SIG-M5 treated with dmso at 0.1 percent for 504 hours (cell line): Measurements from ENCODE around the gene OBSCN.
"Not testable (repeated sequence)": the region's sequence is repeated elsewhere in the genome, so short reads cannot be mapped to it uniquely, and the experiment has no call there.

ENCODE experiments used
- DNase-seq: peaks from one replicate; lab custom pipeline; 2025; ENCODE audit not compliant: unreplicated experiment; lab: John Stamatoyannopoulos, UW

Gene OBSCN

DNA sequence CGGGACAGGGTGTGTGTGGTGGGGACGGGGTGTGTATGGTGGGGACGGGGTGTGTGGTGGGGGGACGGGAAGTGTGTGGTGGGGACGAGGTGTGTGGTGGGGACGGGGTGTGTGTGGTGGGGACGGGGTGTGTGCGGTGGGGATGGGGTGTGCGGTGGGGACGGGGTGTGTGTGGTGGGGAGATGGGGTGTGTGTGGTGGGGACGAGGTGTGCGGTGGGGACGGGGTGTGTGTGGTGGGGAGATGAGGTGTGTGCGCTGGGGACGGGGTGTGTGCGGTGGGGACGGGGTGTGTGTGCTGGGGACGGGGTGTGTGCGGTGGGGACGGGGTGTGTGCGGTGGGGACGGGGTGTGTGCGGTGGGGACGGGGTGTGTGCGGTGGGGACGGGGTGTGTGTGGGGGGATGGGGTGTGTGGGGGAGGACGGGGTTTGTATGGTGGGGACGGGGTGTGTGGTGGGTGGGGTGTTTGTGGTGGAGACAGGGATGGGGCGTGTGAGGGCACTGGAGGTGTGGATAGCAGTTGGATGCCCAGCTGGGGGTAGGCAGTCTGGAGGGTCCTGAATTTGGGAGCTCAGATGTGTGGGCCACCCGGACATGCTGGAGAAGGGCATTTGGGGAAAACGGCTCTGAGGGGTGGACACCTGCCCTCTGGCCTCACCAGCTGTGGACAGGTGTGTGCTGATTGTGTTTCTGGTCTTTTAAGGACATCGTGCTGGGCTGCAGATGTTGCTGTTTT is 25.4 kb upstream of the OBSCN start:
- DNase-seq = no peak

- DNase-seq = no peak
Observed at GRCh38 chr1:228184152-228184551, 23.7 kb upstream of the OBSCN start.

DNA sequence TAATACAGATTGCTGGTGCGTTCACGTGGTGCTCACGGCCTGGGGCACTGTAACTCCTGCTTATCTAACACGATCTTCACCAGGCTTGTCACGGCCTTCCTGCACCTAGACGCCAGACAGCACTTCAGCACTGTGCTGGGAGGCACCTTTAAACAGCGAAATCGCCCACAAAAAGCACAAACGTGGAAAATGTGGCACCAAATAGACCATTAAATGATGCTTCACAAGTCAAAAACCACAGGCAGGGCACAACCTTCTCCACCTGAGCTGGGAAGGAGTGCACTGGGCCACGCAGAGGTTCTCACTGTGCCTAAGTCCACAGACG is 22.2 kb upstream of the OBSCN start:
- no peak for DNase-seq

GRCh38 chr1:228188249-228188648 is 19.6 kb upstream of the OBSCN start:
- DNase-seq = not testable (repeated sequence)

- DNase-seq = no peak
Observed at GRCh38 chr1:228190182-228190581, 17.7 kb upstream of the OBSCN start.

GRCh38 chr1:228190778-228191177 is 17.1 kb upstream of the OBSCN start:
- no peak for DNase-seq

GRCh38 chr1:228194436-228194835 is 13.4 kb upstream of the OBSCN start:
- DNase-seq = no peak

- no peak for DNase-seq
Observed at GRCh38 chr1:228194921-228195812, 12.7 kb upstream of the OBSCN start.

DNA sequence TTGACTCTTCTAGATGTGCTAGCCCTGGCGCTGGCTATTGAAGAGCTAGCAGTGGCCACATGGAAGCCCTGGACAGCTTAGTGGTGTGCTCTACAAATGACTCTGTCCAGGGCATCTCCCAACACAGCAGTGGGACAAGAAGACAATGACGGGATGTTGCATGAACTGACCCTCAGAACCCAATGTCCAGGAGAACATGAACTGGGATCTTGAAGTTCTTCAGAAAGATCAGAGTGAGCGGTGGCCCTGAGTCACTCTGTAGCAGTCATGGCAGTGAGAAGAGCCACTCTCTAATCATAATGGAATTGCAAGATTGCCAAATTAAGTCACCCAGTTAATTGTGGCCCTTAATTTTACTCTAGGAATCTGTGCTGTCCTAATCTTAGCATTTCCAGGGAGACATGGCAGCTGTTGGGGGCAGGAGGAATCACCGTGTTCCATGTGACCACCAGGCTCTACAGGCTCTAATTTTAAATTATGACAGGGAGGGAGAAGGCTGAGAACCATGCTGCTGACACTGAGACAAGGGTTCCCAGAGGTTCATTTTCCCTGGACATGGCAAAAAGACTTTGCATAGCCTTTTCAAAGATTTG is 10.2 kb upstream of the OBSCN start:
- DNase-seq = no peak

GRCh38 chr1:228198977-228199590 is 8.8 kb upstream of the OBSCN start:
- no peak for DNase-seq

GRCh38 chr1:228204958-228205357 is 2.9 kb upstream of the OBSCN start:
- no peak for DNase-seq

DNA sequence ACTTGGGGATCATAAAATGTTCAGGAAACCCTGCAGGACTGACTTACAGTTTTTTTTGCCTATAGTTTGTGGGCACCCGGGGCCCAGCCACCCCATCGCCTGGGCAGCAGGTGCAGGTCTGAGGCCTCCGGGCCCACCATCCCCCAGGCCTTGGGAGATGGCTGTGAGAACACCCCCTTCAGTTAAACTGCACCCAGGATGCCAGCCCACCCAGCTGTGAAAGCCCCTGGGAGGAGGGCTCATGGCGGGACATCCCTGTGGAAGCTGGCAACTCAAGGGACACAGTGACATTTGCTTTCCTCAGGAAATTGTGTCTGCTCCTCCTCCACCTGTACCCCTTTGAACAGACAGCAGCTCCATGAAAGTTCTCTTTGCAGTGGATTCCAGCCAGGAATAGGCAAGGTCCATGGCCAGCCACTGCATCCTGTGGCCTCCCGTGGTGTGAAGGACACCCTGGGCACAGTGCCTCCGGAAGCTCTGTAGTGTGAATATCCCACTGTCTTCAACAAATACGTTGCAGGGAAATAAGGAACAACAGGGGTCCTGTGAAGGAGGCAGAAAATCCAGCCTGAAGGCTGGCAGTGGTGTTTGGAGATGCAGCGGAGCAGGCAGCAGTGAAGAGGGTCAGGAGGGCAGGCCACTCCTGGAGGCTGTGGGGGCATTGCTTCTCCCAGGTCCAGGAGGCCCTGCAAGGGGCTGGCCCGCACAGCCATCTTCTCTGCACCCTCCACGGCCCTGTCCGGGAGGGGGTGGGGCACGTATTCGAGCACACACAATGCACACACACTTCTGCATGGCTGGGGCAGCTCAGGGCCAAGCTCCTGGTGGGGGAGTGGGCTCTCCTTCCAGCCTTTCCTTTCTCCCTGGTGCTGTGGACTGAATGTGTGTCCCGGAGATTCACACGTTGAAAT is 2.1 kb upstream of the OBSCN start:
- DNase-seq = no peak

GRCh38 chr1:228206582-228207351 is 1.1 kb upstream of the OBSCN start:
- DNase-seq = no peak

DNA sequence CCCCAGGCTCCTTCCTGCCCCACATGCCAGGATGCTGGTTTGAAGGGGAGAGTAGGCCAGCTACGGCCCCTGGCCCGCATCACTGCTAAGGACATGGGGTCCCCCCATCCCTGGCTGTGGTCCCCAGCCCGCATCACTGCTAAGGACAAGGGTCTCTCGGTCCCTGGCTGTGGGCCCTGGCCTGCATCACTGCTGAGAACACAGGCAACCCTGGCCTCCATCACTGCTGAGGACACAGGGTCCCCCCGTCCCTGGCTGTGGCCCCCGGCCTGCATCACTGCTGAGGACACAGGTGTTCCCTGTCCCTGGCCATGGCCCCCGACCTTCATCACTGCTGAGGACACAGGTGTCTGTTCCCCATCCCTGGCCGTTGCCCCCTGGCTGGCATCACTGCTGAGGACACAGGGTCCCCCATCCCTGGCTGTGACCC is 448 bp upstream of the OBSCN start:
- DNase-seq = no peak

DNA sequence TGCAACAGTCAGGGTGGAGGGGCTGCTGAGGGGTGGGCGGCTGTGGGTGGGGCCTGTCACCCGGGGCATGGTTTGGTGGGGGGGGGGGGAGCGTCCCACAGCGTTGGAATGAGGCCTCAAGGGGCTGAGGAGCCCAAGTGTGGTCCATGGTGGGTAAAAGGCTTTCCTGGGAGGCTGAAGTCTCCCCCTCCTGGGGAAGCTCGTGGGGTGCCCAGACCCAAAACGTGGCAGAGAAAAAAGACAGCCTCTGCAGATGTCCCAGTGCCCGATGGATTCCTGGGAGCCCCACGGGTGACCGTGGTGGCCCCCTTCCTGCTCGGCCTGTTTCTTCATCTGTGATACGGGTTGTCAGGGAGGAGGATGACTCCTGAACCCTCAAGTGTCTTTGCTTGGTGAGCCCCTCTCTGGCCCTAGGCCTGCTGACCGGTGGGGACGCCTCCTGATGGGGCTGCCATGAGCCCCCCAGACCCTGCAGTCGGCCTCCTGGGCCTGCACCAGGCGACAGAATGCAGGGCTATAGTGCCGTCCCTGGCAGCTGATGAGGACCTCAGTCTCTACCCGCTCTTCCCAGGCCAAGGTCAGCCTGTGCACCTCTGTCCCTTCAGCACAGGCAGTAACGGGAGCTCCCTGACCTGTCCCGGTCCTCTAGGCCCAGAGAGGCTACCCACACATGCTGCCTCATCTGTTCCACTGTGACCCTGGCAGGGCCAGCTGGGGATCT is 1.1 kb downstream of the OBSCN start:
- no peak for DNase-seq

DNA sequence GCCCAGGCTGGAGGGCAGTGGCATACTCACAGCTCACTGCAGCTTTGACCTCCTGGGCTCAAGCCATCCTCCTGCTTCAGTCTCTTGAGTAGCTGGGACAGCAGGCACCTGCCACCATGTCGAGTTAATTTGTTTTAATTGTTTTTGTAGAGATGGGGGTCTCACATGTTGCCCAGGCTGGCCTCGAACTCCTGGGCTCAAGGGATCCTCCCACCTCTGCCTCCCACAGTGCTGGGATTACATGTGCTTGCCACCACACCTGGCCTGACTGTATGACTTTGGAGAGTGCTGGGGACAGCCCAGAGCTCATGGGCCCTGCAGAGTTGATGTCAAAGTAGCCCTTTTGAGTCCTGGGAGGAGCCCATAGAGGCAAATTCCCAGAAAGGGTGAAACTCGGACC is 1.8 kb downstream of the OBSCN start:
- no peak for DNase-seq

GRCh38 chr1:228210076-228210651 is 2.3 kb downstream of the OBSCN start:
- no peak for DNase-seq

DNA sequence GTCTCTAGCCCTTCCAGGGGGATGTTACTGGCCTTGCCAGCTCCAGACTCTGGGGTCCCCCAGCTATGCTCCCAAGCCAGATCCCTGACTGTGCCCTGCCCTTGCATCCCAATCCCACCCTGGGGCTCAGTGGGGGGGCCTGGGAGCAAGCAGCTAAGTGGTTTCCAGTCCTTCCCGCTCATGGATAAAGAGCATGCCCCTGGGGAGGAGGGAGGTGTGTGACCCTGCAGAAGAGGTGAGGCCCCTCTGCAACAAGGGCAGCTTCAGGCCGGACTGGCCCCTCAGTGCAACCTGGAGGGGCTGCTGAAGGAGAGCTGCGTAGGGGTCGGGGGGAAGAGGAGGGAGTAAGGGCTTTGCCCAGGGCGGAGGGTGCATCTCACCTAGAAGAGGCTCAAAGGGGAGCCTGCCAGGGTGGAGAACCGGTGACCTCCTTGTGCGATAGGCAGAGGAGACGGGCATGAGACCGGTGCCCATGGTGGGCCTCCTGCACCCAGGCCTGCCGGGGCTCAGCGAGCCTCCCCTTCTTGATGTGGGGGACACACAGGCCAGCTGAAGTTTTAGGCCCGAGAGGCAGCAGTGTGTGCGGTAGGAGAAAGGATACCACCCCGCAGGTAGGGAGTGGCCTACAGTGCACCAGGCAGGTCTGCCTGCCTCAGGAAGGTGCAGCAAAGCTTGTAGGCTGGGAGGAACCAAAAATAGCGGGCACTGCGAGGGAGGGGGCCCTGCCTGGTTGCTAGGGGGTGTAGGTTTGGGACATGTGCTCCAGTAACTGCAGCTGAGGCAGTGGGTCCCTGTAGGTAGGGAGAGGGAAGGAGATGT is 3.1 kb downstream of the OBSCN start:
- DNase-seq = no peak
